Adrenal gland (tissue), 5 donors: Measurements from ENCODE around the gene GRID1.

Experiments used
- POLR2A ChIP-seq, 2 donors: fragments of 450-650 bp; IDR thresholded peaks; one replicate each; pipeline ENCODE4 v1.6.1; 2017; ENCODE audit warnings: antibody characterized with exemption in 2 of 2, mild to moderate bottlenecking in 2 of 2, moderate library complexity in 1 of 2
- TF ChIP-seq, protein P1 (sequence below), 6 experiments: fragments of 450-650 bp in 4 of 6; fragments of 200-600 bp in 2 of 6; sonication (generic) in 1 of 6; IDR thresholded peaks; 1 replicate in 5 of 6; 2 replicates in 1 of 6; pipeline versions ENCODE4 v1.5.1 to v1.8.0; 2016 to 2021; ENCODE audit warnings: antibody characterized with exemption in 6 of 6, mild to moderate bottlenecking in 2 of 6, moderate library complexity in 1 of 6
- donor health status: DM: no; HTN: no; CAD: no.

DNA sequence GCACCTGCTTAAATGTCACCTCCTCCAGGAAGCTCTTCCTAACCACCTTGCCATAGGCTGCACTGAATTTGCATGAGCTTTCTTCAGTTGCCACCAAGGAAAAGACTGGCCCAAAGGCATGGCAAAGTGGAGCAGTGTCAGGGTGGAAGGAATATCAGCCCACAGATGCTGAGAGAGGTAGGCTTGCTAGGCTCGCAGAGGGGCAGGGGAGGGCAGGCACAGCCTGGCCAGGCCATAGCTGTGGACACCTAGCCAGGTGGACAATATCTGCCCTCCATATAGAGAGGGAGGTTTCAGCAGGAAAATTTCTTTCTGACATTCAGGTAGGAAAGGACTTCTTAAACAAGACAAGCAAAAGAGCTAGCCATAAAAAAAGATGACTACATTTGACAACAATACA lies 166.3 kb downstream of the GRID1 start:
- TF ChIP-seq, protein P1, sequence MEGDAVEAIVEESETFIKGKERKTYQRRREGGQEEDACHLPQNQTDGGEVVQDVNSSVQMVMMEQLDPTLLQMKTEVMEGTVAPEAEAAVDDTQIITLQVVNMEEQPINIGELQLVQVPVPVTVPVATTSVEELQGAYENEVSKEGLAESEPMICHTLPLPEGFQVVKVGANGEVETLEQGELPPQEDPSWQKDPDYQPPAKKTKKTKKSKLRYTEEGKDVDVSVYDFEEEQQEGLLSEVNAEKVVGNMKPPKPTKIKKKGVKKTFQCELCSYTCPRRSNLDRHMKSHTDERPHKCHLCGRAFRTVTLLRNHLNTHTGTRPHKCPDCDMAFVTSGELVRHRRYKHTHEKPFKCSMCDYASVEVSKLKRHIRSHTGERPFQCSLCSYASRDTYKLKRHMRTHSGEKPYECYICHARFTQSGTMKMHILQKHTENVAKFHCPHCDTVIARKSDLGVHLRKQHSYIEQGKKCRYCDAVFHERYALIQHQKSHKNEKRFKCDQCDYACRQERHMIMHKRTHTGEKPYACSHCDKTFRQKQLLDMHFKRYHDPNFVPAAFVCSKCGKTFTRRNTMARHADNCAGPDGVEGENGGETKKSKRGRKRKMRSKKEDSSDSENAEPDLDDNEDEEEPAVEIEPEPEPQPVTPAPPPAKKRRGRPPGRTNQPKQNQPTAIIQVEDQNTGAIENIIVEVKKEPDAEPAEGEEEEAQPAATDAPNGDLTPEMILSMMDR (IDR thresholded peaks at IDR 0.05): no peak
- no peak for TF ChIP-seq POLR2A (IDR thresholded peaks at IDR 0.05)
